Suprapubic skin (tissue), 3 donors: Measurements from ENCODE around the gene RBMS3.

Experiments used
- CTCF ChIP-seq, 2 donors: fragments of 200-600 bp in 1 of 2; fragments of 450-650 bp in 1 of 2; sonication (generic) in 1 of 2; IDR thresholded peaks; one replicate each; pipeline ENCODE4 v1.5.1; 2016 to 2019; ENCODE audit warnings: antibody characterized with exemption in 2 of 2, mild to moderate bottlenecking in 1 of 2, moderate library complexity in 1 of 2
- POLR2A ChIP-seq, 2 donors: fragments of 450-650 bp; IDR thresholded peaks; one replicate each; pipeline ENCODE4 v1.6.1; 2017; ENCODE audit warnings: antibody characterized with exemption in 2 of 2, mild to moderate bottlenecking in 2 of 2, moderate library complexity in 2 of 2

- TF ChIP-seq POLR2A (IDR thresholded peaks at IDR 0.05) (no peak), CTCF (IDR thresholded peaks at IDR 0.05) (no peak)
These were observed 1.6 kb upstream of the RBMS3 start for GRCh38 chr3:29279286-29279685.
